GM21576 (cell line): ENCODE measurements around the gene MDGA2.

ENCODE experiments used
- ATAC-seq: cut with Tn5 transposase; IDR thresholded peaks from one replicate; pipeline ENCODE4 v1.9.1; 2021; ENCODE audit warnings: mild to moderate bottlenecking, moderate library complexity; ENCODE audit not compliant: unreplicated experiment

Gene MDGA2

GRCh38 chr14:47507861-47508260 is 167.5 kb downstream of the MDGA2 start:
- ATAC-seq: no peak

- ATAC-seq: no peak
These were observed 175.0 kb downstream of the MDGA2 start for GRCh38 chr14:47500369-47500768.

GRCh38 chr14:47490766-47491165 is 184.6 kb downstream of the MDGA2 start:
- ATAC-seq: no peak

GRCh38 chr14:47490353-47490752 is 185.1 kb downstream of the MDGA2 start:
- ATAC-seq: no peak

- no peak for ATAC-seq
These were observed 190.0 kb downstream of the MDGA2 start for GRCh38 chr14:47485421-47485820.

GRCh38 chr14:47483449-47483848 is 192.0 kb downstream of the MDGA2 start:
- no peak for ATAC-seq

- ATAC-seq: no peak
These were observed 204.3 kb downstream of the MDGA2 start for GRCh38 chr14:47471075-47471474.

GRCh38 chr14:47466916-47467315 is 208.5 kb downstream of the MDGA2 start:
- no peak for ATAC-seq

- ATAC-seq: no peak
These were observed 221.4 kb downstream of the MDGA2 start for GRCh38 chr14:47454025-47454424.

- ATAC-seq: no peak
These were observed 228.3 kb downstream of the MDGA2 start for GRCh38 chr14:47447076-47447475.

- ATAC-seq: no peak
These were observed 233.2 kb downstream of the MDGA2 start for GRCh38 chr14:47442211-47442610.

GRCh38 chr14:47439953-47440352 is 235.5 kb downstream of the MDGA2 start:
- ATAC-seq: no peak

GRCh38 chr14:47438650-47439140 is 236.7 kb downstream of the MDGA2 start:
- no peak for ATAC-seq

GRCh38 chr14:47435331-47435965 is 240.0 kb downstream of the MDGA2 start:
- ATAC-seq: no peak

- ATAC-seq: no peak
These were observed 247.8 kb downstream of the MDGA2 start for GRCh38 chr14:47427629-47428028.

GRCh38 chr14:47425302-47425701 is 250.1 kb downstream of the MDGA2 start:
- ATAC-seq: no peak

GRCh38 chr14:47422191-47422590 is 253.2 kb downstream of the MDGA2 start:
- no peak for ATAC-seq

- ATAC-seq: no peak
These were observed 263.9 kb downstream of the MDGA2 start for GRCh38 chr14:47411523-47411922.

- ATAC-seq: no peak
These were observed 283.1 kb downstream of the MDGA2 start for GRCh38 chr14:47392326-47392725.

- no peak for ATAC-seq
These were observed 284.4 kb downstream of the MDGA2 start for GRCh38 chr14:47390831-47391504.

GRCh38 chr14:47389535-47389934 is 285.9 kb downstream of the MDGA2 start:
- ATAC-seq: no peak

- no peak for ATAC-seq
These were observed 309.4 kb downstream of the MDGA2 start for GRCh38 chr14:47366006-47366405.

GRCh38 chr14:47365233-47365632 is 310.2 kb downstream of the MDGA2 start:
- no peak for ATAC-seq
